Type B pancreatic cell (in vitro differentiated cells): ENCODE measurements around the gene PRORP. TPM values are rescaled to one million over a fixed set of nuclear protein-coding genes. Genes with fewer than 3 reads are reported as not detected.

Source experiments
- DNase-seq: peaks from one replicate; pipeline ENCODE4 v3.0.0; 2021; ENCODE audit warnings: mixed read lengths; ENCODE audit not compliant: unreplicated experiment; ENCODE audit errors: extremely low spot score
- H3K27ac Mint-ChIP-seq: 2 replicates; pipeline ENCODE4 v1.8.0; 2021; ENCODE audit warnings: mild to moderate bottlenecking, mixed read lengths
- H3K27me3 Mint-ChIP-seq: 2 replicates; pipeline ENCODE4 v1.8.0; 2021; ENCODE audit warnings: mixed read lengths
- H3K36me3 Mint-ChIP-seq: 2 replicates; pipeline ENCODE4 v1.8.0; 2021; ENCODE audit warnings: mixed read lengths
- H3K4me1 Mint-ChIP-seq: one replicate; pipeline ENCODE4 v1.8.0; 2021; ENCODE audit warnings: mixed read lengths; ENCODE audit not compliant: unreplicated experiment
- H3K4me3 Mint-ChIP-seq: 2 replicates; pipeline ENCODE4 v1.8.0; 2021; ENCODE audit warnings: mild to moderate bottlenecking, mixed read lengths
- H3K9me3 Mint-ChIP-seq: 2 replicates; pipeline ENCODE4 v1.8.0; 2021; ENCODE audit warnings: mixed read lengths
- CTCF ChIP-seq: fragments of 200-600 bp; sonication (generic); conservative IDR thresholded peaks from 2 replicates; pipeline ENCODE4 v1.5.0; 2021; ENCODE audit warnings: antibody characterized with exemption, mild to moderate bottlenecking
- total RNA-seq: library from RNA; stranded (reverse); gene quantifications from 2 replicates; pipeline ENCODE4 v1.2.1, GENCODE V29; 2021; ENCODE audit warnings: low replicate concordance

Gene PRORP
- total RNA-seq, 1 donor from 2014 or later, result 33.9 TPM

DNA sequence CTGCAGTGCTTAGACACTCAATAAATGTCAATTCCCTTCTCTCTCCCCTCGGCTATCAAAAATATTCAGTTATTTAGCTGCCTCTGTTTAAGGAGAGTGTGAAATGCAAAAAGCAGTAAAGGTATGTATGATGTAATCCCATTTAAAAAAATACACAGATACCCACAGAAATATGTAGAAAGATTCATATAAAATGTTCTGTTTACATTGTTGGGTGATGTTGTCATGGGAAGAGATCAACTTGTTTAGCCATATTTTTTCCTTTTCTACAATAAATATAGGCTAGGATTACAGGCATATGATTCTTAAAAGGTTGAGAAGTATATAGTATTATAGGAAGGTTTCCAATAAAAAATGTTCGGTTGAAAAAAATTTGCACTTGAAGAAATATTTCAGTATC is 8.3 kb upstream of the PRORP start:
- no peak for DNase-seq
- Mint-ChIP-seq H3K9me3 (peaks cover 6% of the 10 kb centered on the region), H3K27me3 (no peaks in the 10 kb centered on the region), H3K4me1 (peaks cover 4% of the 10 kb centered on the region), H3K27ac (peak overlapping the region; percentile 24), H3K4me3 (no peak overlapping the region), H3K36me3 (peaks cover 47% of the 10 kb centered on the region)
- TF ChIP-seq CTCF, result no peak

- Mint-ChIP-seq H3K27ac (no peak overlapping the region), H3K36me3 (peaks cover 43% of the 10 kb centered on the region)
- no peak for TF ChIP-seq CTCF
These were observed 6.1 kb upstream of the PRORP start for GRCh38 chr14:35116242-35116641.

DNA sequence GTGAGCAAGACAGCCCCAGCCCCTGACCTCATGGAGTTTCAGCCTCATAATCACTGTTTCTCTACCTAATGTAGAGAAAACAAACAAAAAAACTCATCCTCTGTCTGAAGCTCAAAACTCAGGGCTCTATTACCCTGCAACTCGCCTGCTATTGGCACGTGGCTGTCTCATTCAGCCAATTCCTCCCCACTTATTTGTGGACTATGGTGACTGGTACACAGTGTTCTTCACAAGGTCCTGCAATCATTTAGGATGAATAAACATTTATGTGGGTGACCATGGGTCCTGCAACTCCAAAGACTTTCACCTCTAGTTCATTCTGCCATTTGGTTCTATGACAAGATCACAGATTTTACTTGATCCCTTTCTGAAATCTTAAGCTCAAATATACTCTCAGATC is 5.2 kb upstream of the PRORP start:
- H3K27me3 Mint-ChIP-seq, result no peaks in the 10 kb centered on the region
- H3K36me3 Mint-ChIP-seq, result peaks cover 35% of the 10 kb centered on the region
- H3K4me1 Mint-ChIP-seq, result peaks cover 8% of the 10 kb centered on the region
- no peak overlapping the region for H3K27ac Mint-ChIP-seq
- no peak for TF ChIP-seq CTCF
- no peaks in the 10 kb centered on the region for H3K9me3 Mint-ChIP-seq
- DNase-seq, result no peak
- no peak overlapping the region for H3K4me3 Mint-ChIP-seq

More at GRCh38 chr14:35116242-35116641, 6.1 kb upstream of the PRORP start:
- peaks cover 6% of the 10 kb centered on the region for H3K9me3 Mint-ChIP-seq
- H3K4me3 Mint-ChIP-seq, result no peak overlapping the region
- DNase-seq, result no peak
- peaks cover 8% of the 10 kb centered on the region for H3K4me1 Mint-ChIP-seq
- H3K27me3 Mint-ChIP-seq, result no peaks in the 10 kb centered on the region

DNA sequence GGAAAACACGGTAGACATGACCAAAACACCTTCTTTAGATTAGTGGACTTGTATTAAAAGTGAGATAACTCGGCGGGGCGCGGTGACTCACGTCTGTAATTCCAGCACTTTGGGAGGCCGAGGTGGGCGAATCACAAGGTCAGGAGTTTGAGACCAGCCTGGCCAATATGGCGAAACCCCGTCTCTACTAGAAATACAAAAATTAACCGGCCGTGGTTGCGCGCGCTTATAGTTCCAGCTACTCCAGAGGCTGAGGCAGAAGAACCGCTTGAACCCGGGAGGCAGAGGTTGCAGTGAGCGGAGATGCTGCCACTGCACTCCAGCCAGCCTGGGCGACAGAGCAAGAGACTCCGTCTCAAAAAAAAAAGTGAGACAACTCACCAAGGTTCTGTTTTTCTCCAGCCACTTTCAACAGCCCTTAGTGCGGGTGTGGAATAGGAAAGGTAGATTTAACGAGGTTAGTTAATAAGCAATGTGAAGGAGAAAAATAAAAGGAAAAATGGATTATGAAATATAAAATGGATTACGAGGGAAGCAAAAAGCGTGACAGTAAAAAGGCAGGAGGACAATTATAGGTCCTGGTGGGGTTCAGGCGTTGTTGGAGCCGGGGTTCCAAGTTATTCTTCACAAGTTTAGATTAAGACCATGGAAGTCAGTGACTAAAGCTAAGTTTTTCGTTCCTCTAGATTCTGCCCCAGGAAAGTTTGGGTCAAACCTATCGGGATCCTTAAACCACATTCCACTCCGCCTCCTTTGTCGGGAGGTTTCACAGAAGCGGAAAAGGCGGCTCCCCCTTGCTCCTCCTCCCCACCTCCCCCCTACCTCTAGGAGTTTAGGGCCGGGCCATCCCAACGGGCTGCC is 1.1 kb upstream of the PRORP start:
- H3K4me1 Mint-ChIP-seq, result peaks cover 27% of the 10 kb centered on the region
- no peak for TF ChIP-seq CTCF
- peak overlapping the region; percentile 100 for H3K27ac Mint-ChIP-seq
- no peaks in the 10 kb centered on the region for H3K27me3 Mint-ChIP-seq
- no peaks in the 10 kb centered on the region for H3K9me3 Mint-ChIP-seq
- DNase-seq, result no peak
- peaks cover 20% of the 10 kb centered on the region for H3K36me3 Mint-ChIP-seq
- H3K4me3 Mint-ChIP-seq, result peak overlapping the region; percentile 96

DNA sequence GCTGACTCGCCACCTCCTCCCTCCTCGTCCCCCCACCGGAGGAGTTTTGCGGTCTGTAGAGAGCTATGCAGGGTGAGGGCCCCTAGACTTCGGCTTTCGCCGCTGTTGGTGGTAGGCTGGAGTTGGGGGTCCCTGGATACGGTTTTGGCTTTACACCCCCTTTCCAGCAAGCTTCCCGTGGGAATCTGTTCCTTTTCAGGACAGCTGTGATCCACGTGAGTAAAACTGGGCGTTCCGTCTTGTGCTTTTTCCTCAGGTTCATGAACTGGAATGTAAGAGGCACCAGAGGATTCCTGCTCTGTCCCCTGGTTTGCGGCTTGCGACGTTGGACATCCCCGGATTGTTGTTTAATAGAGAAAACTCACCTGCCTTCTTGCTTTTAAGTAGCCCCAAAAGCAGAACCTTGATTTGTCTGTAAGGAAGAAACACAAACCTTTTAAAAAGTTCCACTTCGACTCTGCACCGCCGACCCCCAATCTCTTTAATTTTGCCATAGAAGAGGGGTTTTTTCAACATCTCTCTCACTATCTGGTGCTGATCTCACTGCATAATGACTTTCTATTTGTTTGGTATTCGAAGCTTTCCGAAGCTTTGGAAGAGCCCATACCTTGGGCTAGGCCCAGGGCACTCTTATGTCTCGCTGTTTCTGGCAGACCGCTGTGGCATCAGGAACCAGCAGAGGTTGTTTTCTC is 490 bp downstream of the PRORP start:
- Mint-ChIP-seq H3K27ac (peak overlapping the region; percentile 100), H3K36me3 (peaks cover 20% of the 10 kb centered on the region), H3K4me1 (peaks cover 28% of the 10 kb centered on the region), H3K9me3 (no peaks in the 10 kb centered on the region), H3K27me3 (no peaks in the 10 kb centered on the region), H3K4me3 (peak overlapping the region; percentile 96)
- no peak for TF ChIP-seq CTCF
- DNase-seq, result no peak
